ENCODE data around the gene NPIPB2. TPM values are rescaled to one million over a fixed set of nuclear protein-coding genes. Genes with fewer than 3 reads are reported as not detected.

The NPIPB2 gene
- total RNA-seq, 1 experiment from 2014 or later: 12.5 TPM

DNA sequence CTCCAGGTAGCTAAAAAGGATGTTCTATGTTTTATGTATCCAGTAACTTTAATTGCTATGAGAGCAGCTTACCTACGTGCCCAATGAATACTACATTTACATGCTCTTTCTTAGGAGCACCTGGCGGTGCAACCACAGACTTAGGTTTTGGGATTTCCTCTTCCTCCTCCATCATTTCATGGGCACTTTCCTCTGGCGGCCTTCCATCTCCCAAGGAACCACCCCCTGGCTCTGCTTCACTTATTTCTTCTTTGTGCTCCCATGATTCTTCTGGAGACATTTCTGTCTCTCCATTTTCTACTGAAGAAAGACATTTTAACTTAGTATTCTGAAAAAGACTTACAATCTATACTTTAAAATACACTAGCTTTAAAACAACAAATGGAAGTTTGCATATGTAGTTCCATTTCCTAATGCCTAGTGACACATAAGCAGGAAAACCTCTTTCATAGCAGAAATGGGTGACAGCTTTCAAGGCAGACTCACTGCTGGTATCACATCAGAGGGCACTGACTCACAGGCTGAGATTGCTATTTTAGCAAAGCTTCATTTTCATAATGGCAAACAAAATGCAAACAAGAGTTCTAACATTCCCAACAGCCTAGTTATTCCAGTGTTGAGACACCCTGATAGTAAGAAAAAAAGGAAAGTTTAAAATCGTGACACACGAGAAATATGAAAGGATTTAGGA, 45.2 kb downstream of the NPIPB2 start:
- H3K18ac ChIP-seq (ENCODE audit: insufficient read length, low read depth, low read length): no peak overlapping the region
- TF ChIP-seq, protein P1, sequence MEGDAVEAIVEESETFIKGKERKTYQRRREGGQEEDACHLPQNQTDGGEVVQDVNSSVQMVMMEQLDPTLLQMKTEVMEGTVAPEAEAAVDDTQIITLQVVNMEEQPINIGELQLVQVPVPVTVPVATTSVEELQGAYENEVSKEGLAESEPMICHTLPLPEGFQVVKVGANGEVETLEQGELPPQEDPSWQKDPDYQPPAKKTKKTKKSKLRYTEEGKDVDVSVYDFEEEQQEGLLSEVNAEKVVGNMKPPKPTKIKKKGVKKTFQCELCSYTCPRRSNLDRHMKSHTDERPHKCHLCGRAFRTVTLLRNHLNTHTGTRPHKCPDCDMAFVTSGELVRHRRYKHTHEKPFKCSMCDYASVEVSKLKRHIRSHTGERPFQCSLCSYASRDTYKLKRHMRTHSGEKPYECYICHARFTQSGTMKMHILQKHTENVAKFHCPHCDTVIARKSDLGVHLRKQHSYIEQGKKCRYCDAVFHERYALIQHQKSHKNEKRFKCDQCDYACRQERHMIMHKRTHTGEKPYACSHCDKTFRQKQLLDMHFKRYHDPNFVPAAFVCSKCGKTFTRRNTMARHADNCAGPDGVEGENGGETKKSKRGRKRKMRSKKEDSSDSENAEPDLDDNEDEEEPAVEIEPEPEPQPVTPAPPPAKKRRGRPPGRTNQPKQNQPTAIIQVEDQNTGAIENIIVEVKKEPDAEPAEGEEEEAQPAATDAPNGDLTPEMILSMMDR (conservative IDR thresholded peaks at IDR 0.05): no peak
- H2BK15ac ChIP-seq (ENCODE audit: low read depth, low read length): no peak overlapping the region
- no peak overlapping the region for H3T11ph ChIP-seq (ENCODE audit: low read length)
- no peak overlapping the region for H3K4me2 ChIP-seq (ENCODE audit: insufficient read depth, insufficient read length, low read length)
- Mint-ChIP-seq H3K9me3 (no peaks in the 10 kb centered on the region), H3K36me3 (ENCODE audit: insufficient read depth in 1 of 3, low read depth in 3 of 3) (peaks cover 17 to 51% (median 40%) of the 10 kb centered on the region in 3 experiments), H3K4me3 (no peak overlapping the region), H3K27me3 (ENCODE audit: low read depth) (no peaks in the 10 kb centered on the region), H3K27ac (peak overlapping the region in 1 of 3 experiments; percentile 11; a peak in 1 of 7 replicates), H3K4me1 (peaks cover 6 to 9% of the 10 kb centered on the region in 2 experiments; a peak in 3 of 4 replicates)
- no peak overlapping the region for H4K8ac ChIP-seq (replicated peaks; ENCODE audit: insufficient read length, low read depth, low read length)
- no peak overlapping the region for H3K27ac ChIP-seq (ENCODE audit: insufficient read length, low read depth, low read length)
- H3K23me2 ChIP-seq (ENCODE audit: insufficient read length, low read depth, low read length, poor library complexity, severe bottlenecking): no peaks in the 10 kb centered on the region
- H3K23ac ChIP-seq (ENCODE audit: insufficient read length, low read depth, low read length): no peak overlapping the region
- H3K4me1 ChIP-seq (ENCODE audit: insufficient read depth, low read length): no peaks in the 10 kb centered on the region
- no peak overlapping the region for H3K14ac ChIP-seq (ENCODE audit: insufficient read depth, low read length)
- H2AFZ ChIP-seq (ENCODE audit: low read length): no peak overlapping the region
- H2BK5ac ChIP-seq (ENCODE audit: insufficient read length, low read length): no peak overlapping the region
- no peak overlapping the region for H2BK12ac ChIP-seq (ENCODE audit: insufficient read length, low read depth, low read length)
- H3K27me3 ChIP-seq (ENCODE audit: insufficient read depth, low read length): no peaks in the 10 kb centered on the region
- H2AK5ac ChIP-seq (ENCODE audit: insufficient read length, low read length): no peak overlapping the region
- H4K5ac ChIP-seq (ENCODE audit: insufficient read length, low read depth, low read length): no peak overlapping the region
- H3K56ac ChIP-seq (ENCODE audit: insufficient read length, low read depth, low read length): no peak overlapping the region
- no peaks in the 10 kb centered on the region for H4K20me1 ChIP-seq (ENCODE audit: control insufficient read depth, insufficient read depth, insufficient read length)
- no peak overlapping the region for H2BK20ac ChIP-seq (ENCODE audit: low read depth, low read length, poor library complexity, severe bottlenecking)
- H4K91ac ChIP-seq (ENCODE audit: insufficient read length, low read depth, low read length): no peak overlapping the region
- no peak overlapping the region for H3K4ac ChIP-seq (ENCODE audit: low read depth, low read length)
- H3K79me1 ChIP-seq (ENCODE audit: insufficient read depth, low read depth, low read length, poor library complexity, severe bottlenecking): peaks cover 7% of the 10 kb centered on the region
- H3K9me3 ChIP-seq (ENCODE audit: control insufficient read depth, low read depth, low read length): no peaks in the 10 kb centered on the region
- no CpG with 5 or more reads among the region's 5 CpGs for WGBS (ENCODE audit: extremely low coverage, insufficient read length, low lambda C conversion rate)
- no peak overlapping the region for H3K9ac ChIP-seq (ENCODE audit: extremely low read depth, insufficient read length, low read length)
- DNase-seq: no peak
- peaks cover 18% of the 10 kb centered on the region; the same call in 1 of the 2 replicates for H3K79me2 ChIP-seq (ENCODE audit: insufficient read depth, low read length)
- H2BK120ac ChIP-seq (ENCODE audit: low read depth, low read length, poor library complexity, severe bottlenecking): no peak overlapping the region
